HG02759 (cell line): ENCODE results near the gene RPS3A.
A peak's percentile ranks its signal among the peaks of the same experiment; 100 is the strongest.
"Not testable (repeated sequence)": the region's sequence is repeated elsewhere in the genome, so short reads cannot be mapped to it uniquely, and the experiment has no call there.

Experiments
- ATAC-seq: cut with Tn5 transposase; IDR thresholded peaks from one replicate; pipeline ENCODE4 v1.9.1; 2021; ENCODE audit warnings: mild to moderate bottlenecking, moderate library complexity; ENCODE audit not compliant: unreplicated experiment

Gene RPS3A

DNA sequence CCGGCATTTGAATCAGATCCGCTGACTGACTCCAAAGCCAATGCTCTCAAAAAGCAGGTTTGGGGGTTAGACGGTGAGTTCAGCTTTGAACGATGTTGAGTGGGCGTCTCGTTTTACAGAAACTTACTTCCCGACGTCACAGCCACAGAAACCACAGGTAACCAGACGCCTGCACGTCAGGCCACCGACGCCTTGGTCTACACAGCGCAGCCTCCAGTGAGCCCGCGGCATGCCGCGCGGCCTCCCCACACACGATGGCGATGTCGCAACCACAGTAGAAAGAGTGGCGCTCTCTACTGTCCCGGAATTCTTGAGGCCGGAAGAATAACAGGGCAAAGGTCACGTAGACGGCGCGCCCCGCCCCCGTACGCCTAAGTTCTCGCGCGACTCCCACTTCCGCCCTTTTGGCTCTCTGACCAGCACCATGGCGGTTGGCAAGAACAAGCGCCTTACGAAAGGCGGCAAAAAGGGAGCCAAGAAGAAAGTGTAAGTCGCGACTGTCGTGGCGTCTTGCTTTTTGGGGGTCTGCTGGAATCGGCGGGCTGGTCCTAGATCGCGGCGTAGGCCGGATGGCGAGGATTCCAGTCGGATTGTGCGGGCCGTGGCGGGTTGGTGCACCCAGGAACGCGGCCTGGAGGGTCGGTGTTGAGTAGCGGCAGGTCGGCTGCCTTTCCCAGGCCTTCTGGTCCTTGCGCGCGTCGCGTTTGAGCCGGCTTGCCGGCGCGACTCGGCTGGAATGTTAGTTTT is at the start of gene RPS3A:
RPS3A (plus strand) TSS at position 400 of the 747 bp plus-strand sequence; CDS start at position 425, 25 bp downstream.
- ATAC-seq: peak; percentile 96

- no peak for ATAC-seq
Observed at GRCh38 chr4:151052785-151053184, 46.6 kb upstream of the RPS3A start.

DNA sequence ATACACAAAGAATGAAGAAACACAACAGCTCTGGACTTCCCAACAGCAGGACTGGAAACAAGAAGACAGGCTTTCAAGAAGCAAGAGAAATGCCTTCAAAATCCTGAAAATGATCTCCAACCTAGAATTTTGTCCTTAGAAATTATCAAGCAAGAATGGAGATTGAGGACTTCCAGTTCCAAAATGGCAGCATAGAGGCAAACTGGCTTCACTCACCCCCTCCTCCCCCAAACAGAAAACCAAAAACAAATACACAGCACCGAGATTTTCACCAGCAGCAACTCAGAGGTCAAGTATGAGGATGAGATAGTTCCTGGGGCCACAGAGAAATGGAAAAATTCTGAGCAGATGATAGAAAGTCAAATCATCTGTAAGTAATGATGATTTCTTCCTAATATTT is 43.9 kb upstream of the RPS3A start:
- no peak for ATAC-seq

DNA sequence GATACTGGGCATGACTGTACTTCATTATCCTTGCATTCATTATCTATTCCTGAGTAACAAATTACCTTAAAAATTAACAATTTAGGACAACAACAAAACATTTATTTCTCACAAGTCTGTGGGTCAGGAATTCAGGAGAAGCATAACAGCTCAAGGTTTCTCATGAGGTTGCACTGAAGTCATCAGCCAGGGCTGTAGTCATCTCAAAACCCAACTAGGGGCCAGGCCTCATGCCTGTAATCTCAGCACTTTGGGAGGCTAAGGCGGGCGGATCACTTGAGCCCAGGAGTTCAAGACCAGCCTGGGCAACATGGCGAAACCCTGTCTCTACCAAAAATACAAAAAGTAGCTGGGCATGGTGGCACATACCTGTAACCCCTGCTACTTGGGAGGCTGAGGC is 36.3 kb upstream of the RPS3A start:
- not testable (repeated sequence) for ATAC-seq

GRCh38 chr4:151067316-151067970 is 32.0 kb upstream of the RPS3A start:
- no peak for ATAC-seq

DNA sequence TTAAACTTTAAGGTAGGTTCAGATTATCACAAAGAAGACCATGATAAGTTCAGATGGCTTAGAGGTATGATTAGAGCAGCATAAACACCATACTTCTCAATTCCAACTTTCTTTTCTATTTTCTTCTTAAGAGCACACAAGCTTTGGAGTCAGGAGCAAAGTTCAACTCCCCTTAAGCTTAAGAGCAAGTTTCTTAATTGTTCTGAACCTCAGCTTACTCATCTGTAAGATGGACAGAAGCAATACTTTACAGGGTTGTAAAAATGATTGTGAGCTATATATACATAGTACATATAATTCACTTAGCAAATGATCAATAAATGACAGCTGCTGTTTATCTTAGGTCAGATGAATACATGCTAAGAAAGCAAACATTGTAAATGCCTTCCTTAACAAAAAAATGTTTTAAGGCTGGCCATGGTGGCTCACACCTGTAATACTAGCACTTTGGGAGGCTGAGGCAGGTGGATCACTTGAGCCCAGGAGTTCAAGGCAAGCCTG is 25.0 kb upstream of the RPS3A start:
- no peak for ATAC-seq

- ATAC-seq: not testable (repeated sequence)
Observed at GRCh38 chr4:151077978-151078377, 21.4 kb upstream of the RPS3A start.

GRCh38 chr4:151087467-151087866 is 12.0 kb upstream of the RPS3A start:
- ATAC-seq: no peak

GRCh38 chr4:151091047-151091446 is 8.4 kb upstream of the RPS3A start:
- ATAC-seq: no peak

GRCh38 chr4:151092488-151092887 is 6.9 kb upstream of the RPS3A start:
- ATAC-seq: no peak

- no peak for ATAC-seq
Observed at GRCh38 chr4:151093203-151093602, 6.2 kb upstream of the RPS3A start.

DNA sequence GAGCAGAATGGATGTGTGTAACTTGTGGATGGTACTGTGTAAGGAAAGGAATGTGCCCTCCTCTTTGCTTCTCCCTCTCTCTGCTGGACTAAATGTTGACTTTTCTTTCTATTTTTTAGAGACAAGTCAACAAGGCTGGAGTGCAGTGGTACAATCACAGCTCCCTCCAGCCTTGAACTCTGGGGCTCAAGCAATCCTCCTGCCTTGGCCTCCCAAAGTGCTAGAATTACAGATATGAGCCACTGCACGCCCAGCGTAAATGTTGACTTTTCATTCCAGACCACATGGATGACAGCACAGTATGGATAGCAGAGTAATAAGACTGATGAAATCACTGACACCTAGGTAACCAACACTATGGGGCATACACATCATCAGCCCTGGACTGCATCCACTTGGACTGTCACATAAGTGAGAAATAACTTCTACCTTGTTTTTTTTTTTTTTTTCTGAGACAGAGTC is 5.1 kb upstream of the RPS3A start:
- no peak for ATAC-seq

DNA sequence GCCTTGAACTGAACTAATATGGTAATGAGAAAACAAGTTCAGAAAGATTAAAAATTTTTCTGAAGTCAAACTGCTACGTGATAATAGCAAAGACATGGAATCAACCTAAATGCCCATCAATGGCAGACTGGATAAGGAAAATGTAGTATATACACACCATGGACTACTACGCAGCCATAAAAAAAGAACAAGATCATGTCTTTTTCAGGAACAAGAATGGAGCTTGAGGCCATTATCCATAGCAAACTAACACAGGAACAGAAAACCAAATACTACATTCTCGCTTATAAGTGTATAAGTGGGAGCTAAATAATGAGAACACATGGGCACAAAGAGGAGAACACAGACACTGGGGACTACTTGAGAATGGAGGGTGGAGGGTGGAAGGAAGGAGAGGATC is 4.3 kb upstream of the RPS3A start:
- no peak for ATAC-seq

GRCh38 chr4:151097759-151098158 is 1.7 kb upstream of the RPS3A start:
- ATAC-seq: no peak

DNA sequence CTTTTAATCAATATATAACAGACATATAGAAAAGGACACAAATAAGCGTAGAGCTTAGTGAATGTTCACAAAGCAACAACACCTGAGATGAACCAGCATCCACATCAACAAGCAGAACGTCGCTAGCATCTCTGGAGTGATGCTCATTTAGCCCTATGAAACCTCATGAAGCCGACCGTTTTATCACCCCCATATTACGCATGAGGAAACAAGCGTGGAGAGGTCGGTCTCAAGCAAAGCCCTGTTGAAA is 524 bp upstream of the RPS3A start:
- ATAC-seq: no peak

- ATAC-seq: peak; percentile 5
Observed at GRCh38 chr4:151099976-151100417, 569 bp downstream of the RPS3A start.

DNA sequence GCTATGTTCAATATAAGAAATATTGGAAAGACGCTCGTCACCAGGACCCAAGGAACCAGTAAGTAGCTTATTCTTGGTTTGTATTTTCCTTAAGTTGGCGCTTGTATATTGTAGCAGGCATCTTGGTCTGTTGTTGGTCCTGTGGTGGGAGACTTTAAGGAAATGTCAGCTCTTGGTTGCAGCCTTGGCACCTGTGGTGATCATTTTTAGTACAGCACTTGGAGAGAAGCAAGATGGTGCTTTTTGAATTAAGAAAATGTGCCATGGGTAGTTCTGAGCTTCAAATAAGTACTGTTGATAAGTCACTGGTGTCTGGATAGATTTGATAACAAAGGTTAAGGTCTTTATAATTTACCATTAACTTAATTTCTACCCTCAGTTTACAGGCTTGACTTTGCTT is 1.1 kb downstream of the RPS3A start:
- ATAC-seq: no peak

GRCh38 chr4:151103758-151104157 is 4.3 kb downstream of the RPS3A start:
- ATAC-seq: no peak

DNA sequence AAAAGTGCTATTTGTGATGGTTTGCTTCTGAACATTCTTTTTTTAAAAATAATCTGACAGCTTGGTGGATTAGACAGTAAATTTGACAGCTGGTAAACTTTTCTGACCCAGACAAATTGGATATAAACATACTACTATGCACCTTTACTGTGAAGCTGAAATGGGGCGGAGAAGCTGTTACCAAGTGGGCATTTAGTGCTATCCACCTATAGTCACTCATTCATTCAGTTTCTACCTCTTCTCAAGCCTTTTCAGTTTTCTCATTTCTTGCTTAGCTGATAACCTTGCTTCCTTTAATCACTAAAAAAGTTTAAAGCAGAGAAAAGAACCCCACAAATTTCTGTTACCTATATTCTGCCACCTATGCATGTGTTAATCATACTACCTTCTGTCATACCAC is 5.2 kb downstream of the RPS3A start:
- no peak for ATAC-seq

DNA sequence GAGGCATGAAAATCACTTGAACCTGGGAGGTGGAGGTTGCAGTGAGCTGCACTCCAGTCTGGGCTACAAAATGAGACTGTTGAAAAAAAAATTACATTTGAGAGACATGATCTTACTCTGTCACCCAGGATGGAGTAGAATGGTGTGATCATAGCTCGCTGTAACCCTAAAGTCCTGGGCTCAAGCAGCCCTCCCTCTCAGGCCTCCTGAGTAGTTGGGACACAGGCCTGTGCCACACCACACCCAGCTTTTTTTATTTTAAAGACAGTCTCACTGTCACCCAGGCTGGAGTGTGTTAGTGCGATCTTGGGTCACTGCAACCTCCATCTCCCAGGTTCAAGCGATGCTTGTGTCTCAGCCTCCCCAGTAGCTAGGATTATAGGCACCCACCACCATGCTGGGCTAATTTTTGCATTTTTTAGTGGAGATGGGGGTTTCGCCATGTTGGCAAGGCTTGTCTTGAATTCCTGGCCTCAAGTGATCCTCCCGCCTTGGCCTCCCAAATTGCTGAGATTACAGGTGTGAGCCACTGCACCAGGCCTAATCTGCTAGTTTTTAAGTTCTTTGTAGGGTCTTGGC is 6.1 kb downstream of the RPS3A start:
- no peak for ATAC-seq

DNA sequence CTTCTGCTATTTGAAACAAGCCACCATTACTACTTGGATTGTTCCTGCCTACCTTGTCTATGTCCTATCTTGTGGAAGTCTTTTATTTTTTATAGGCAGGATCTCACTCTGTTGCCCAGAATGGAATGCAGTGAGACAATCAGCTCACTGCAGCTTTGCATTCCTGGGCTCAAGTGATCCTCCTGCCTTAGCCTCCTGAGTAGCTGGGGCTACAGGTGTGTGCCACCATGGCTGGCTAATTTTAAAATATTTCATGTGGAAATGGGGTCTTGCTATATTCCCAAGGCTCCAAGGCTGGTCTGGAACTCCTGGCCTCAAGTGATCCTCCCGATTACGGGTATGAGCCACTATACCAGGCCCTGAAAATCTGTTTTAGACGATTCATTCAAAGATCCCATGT is 7.6 kb downstream of the RPS3A start:
- no peak for ATAC-seq

- ATAC-seq: no peak
Observed at GRCh38 chr4:151110236-151110635, 10.8 kb downstream of the RPS3A start.
